ENCODE data around the gene ANKRD33B. TPM values are rescaled to one million over a fixed set of nuclear protein-coding genes. Genes with fewer than 3 reads are reported as not detected.
"Not testable (repeated sequence)": the region's sequence is repeated elsewhere in the genome, so short reads cannot be mapped to it uniquely, and the experiment has no call there.

The ANKRD33B gene
- polyA plus RNA-seq, 12 donors, result 1.2 to 3.3 (median 1.8) TPM; not detected in 2

DNA sequence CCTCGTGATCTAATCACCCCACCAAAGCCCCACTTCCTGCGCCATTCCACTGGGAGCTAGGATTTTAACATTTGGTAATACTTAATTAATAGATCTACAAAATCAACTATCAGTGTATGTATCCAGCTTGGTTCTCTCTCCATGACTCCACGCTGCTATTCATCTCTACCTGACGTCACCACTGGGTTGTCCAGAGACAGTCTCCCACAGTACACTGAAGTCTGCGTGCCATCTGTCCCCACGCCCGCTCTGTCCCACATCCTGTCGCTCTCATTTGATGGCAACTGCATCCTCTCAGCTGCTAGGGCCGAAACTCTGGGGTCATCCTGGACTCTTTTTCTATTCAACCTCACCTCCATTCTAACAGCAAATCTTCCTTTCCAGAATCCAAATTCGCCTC lies 53.2 kb downstream of the ANKRD33B start:
- DNase-seq, result no peak

DNA sequence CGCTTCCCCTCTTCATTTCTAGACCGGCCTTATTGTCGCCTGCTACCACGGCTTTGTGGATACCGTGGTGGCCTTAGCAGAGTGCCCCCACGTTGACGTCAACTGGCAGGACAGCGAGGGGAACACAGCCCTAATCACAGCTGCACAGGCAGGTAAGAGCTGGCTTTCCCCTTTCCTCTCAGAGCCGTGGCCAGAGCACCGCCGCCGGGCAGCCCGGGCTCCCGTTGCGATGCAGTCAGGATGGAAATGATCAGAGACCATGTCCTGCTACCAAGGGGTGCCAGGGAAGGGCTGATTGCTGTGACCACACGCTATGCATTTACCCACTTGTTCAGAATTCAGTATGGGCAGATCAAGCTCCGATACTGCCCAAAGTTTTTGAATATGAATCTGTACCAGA lies 54.4 kb downstream of the ANKRD33B start:
- DNase-seq, result no peak

DNA sequence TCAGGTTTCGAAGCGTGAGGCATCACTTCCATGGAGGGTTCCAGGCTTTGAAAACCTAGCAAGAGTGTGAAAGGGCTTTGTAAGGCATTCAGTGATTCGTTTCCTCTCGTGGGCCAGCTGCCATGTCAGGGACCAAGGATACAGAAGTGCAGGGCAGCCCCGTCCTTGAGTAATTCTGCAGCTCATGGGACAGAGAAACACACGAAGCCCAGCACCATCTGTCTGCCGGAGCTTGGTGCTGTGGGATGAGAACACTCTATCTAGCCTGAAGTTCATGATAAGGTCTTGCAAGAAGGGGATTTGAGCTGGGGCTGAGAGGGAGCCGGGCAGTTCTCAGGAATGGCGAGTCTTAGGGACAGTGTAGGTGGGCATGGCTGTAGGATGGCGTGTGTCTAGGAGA lies 55.8 kb downstream of the ANKRD33B start:
- DNase-seq, result no peak

DNA sequence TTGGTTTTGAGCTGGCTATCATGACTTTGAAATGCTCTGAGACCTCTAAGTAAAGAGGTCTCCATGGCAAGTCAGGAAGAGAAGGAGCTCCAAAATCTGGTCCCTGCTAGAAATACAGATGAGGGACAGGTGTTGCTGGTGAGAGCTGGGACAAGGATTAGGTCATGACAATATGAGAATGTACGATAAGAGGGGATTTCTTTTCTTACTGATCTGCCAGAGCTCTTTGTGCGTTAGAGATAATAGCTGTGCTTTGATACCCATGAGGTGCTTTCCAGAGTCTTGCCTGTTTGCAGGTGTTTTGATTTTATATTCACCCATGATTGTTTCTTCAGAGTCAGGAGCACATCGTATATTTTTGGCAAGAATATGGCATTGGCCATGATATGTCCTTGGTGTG lies 56.5 kb downstream of the ANKRD33B start:
- no peak for DNase-seq

DNA sequence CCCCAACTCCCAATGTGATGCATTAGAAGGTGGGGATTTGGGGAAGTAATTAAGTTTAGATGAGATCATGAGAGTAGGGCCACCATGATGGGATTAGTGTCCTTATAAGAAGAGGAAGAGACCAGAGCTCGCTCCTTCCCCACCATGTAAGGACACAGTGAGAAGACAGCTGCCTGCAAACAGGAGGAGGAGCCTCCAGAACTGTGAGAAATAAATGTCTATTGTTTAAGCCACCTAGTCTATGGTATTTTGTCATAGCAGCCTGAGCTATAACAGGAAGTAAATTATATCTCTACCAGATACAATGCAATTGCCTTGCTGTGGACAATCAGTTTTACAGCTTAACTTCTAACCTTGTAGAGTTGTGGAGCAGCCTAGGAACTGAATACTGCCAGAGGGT lies 58.0 kb downstream of the ANKRD33B start:
- no peak for DNase-seq

DNA sequence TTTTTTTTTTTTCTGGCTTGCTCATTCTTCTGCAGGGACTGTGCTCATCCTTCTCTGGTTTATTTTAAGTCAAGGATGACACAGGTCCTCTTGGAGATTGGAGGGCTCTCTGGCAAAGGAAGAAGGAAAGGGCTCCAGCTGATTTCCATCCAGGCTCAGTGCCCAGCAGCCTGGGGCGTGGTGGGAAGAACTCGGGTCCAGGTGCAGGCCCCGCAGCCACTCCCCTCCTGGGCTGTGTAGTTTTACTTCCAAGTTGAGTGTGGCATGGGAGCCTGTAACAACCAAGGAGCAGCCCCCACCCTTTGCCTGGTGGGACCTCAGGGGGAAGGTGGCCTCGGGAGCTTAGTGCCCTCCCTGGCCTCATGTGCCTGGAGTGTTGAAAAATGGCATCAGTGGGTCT lies 58.9 kb downstream of the ANKRD33B start:
- no peak for DNase-seq

DNA sequence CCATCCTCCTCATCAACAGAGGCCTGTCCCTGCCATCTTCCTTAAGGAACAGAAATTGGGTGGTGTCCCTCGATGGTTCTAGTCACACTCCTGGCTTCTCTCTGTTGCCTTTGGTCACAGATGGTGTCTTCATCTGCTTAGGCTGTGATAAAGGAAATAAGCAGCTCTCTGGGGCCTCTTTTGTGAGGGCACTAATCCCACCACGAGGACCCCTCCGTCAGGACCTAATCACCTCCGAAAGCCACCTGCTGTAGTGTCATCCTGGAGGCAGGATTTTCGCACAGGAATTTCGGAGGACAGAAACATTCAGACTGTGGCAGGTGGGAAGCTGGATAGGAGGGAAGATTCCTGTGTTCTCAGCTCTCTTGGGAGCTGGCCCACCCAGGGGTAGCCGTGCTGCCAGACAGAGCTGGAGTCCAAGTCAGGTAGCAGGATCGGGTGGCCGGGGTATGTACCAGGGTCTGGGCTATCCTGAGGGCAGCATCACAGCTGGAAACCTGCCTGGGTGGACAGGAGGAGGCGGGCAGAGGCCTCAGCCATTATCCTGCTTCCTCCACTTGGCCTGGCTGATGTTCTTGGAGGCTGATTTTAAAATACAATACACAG lies 59.5 kb downstream of the ANKRD33B start:
- no peak for DNase-seq

- DNase-seq, result no peak
Measured at GRCh38 chr5:10624206-10624605, 60.3 kb downstream of the ANKRD33B start.

GRCh38 chr5:10624679-10625078 lies 60.8 kb downstream of the ANKRD33B start:
- DNase-seq, result no peak

GRCh38 chr5:10625700-10626472 lies 62.0 kb downstream of the ANKRD33B start:
- DNase-seq, result no peak

GRCh38 chr5:10626473-10627013 lies 62.7 kb downstream of the ANKRD33B start:
- DNase-seq, result no peak

GRCh38 chr5:10627160-10627701 lies 63.4 kb downstream of the ANKRD33B start:
- no peak for DNase-seq

DNA sequence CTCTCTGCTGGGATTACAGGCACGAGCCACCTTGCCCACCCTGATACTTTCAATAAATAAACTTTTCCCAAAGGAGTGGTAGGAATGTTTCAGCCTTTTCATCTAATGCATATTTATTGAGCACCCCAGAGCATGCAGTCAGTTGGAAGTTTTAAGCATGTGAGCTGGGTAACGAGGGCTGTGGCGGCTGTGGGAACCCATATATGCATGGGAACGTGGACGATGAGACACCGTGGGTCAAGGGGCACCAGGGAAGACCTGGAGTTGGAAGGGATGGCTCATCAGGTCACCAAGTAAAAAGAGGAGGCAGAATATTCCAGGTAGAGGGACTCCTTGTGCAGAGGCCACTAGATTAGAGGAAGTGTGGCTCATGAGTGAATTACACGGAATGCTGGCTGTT lies 64.7 kb downstream of the ANKRD33B start:
- no peak for DNase-seq

- DNase-seq, result no peak
Measured at GRCh38 chr5:10629682-10630081, 65.8 kb downstream of the ANKRD33B start.

GRCh38 chr5:10630126-10630525 lies 66.3 kb downstream of the ANKRD33B start:
- DNase-seq, result no peak

DNA sequence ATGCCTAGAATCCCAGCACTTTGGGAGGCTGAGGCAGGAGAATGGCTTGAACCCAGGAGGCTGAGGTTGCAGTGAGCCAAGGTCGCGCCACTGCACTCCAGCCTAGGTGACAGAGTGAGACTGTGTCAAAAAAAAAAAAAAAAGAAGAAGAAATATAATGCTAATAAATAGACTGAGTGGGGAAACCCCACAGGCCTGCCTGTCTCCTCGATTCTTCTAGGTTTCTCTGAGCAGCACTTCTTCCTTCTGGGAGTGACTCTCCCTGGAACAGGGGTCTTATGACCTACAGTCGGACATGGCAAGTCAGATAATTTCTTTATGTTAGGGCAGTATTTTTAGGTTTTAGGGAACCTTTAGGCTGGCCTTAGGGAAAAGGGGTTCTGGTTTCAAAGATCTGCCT lies 66.9 kb downstream of the ANKRD33B start:
- DNase-seq, result not testable (repeated sequence)

DNA sequence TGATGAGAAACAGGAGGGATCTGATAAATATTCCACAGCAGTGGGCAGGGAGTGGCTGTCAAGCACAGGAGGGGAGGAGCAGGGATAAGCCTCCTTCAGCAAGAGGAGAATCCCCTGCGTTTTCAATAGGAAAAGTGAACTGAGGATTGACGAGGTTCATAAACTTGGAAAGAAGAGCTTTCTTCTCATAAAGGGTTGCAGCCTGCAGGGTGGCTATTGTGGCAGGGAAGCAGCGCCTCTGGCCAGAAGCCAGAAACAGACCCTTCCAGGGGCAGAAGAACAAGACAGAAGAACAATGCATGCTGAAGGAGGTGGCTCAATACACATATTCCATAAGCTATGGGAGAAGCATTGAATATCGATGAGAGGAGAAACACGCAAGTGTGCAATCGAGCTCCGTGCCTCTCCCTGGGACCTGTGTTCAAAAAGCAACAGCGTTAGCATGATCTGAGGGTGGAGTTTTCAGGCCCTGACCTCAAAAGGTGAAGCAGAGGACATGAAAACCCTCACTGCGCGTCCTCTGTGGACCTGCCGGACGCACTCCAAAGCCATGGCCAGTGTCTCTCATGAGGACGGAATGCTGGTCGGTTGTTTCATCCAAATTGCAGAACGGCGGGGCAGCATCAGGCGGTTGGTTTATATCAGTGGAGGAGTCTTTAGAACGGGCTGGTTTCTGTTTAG lies 67.6 kb downstream of the ANKRD33B start:
- DNase-seq, result no peak

DNA sequence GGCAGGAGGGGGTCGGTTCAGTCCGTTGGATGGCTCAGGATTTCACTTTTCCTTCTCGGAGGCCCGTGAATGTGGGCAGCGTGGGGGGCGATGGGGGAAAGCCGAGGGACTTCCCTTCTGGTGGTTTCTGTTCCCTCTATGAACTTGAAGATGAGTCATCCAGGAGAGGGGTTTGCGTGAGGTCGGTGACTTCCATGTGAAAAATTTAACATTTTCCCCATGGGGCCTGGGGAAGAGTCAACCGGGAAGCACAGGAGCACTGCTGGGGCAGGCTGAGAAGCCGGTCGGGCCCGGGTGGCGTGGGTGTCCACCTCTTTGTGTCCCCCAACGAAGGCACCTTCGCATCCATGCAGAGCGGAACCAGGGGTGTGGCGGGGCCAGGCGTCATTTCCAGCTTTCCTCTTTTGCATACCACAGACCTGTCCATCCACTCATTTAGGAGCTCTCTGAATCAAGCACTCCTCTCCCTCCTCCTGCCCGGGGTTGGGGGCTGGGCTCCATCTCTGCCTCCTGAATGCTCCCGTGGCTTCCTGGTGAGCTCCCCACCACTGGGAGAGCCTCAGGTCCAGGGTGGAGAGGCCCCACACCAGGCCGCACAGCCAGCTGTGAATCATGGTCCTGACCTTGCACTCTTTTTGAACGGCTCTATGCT lies 68.4 kb downstream of the ANKRD33B start:
- no peak for DNase-seq

- DNase-seq, result no peak
Measured at GRCh38 chr5:10633271-10634049, 69.6 kb downstream of the ANKRD33B start.

DNA sequence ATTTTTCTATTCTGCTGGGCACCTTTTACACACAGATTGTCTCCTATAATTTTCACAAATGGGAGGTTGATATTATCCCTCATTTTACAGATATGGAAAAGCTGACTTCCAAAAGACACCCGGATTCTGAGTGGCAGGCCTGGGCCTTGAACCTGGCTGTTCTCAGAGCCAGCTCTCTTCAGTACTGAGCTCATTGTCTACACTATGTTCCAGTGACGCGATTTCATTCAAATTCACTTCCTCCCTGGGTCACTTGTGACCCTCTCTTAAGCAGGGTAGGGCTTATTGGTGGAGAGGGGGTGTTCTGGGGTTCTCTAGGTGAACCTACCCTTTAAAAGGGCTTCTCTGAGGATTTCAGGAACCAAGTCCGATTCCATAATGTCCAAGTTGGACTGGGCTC lies 70.2 kb downstream of the ANKRD33B start:
- DNase-seq, result no peak

- DNase-seq, result no peak
Measured at GRCh38 chr5:10634562-10634961, 70.7 kb downstream of the ANKRD33B start.
